ENCODE data around the gene GOT1.

DNA sequence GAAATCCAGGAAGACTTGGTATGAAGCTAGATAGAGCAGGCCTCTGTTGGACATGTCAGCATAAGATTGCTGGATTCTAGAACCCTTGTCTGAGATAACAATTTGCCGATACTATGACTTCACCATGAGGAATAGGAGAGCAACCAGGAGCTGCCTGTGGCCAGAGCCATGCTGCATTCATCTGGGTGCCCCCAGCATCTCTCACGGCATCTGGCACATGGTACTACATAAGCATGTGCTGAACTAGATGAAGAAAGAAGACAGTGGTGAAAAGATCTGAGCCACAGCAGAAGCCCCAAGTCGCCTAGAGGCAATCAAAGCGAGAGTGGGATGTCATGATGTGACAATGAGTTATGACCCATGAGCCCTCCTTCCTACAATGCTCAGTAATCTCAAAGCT, 19.5 kb downstream of the GOT1 start:
- TF ChIP-seq, protein P1, sequence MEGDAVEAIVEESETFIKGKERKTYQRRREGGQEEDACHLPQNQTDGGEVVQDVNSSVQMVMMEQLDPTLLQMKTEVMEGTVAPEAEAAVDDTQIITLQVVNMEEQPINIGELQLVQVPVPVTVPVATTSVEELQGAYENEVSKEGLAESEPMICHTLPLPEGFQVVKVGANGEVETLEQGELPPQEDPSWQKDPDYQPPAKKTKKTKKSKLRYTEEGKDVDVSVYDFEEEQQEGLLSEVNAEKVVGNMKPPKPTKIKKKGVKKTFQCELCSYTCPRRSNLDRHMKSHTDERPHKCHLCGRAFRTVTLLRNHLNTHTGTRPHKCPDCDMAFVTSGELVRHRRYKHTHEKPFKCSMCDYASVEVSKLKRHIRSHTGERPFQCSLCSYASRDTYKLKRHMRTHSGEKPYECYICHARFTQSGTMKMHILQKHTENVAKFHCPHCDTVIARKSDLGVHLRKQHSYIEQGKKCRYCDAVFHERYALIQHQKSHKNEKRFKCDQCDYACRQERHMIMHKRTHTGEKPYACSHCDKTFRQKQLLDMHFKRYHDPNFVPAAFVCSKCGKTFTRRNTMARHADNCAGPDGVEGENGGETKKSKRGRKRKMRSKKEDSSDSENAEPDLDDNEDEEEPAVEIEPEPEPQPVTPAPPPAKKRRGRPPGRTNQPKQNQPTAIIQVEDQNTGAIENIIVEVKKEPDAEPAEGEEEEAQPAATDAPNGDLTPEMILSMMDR (IDR thresholded peaks at IDR 0.05 in 8 of 11, conservative IDR thresholded peaks at IDR 0.05 in 3 of 11): no peak
- no peak for TF ChIP-seq POLR2AphosphoS5 (IDR thresholded peaks at IDR 0.05)
